ENCODE measurements around the gene PPP1R3C. TPM values are rescaled to one million over a fixed set of nuclear protein-coding genes. Genes with fewer than 3 reads are reported as not detected.

The PPP1R3C gene
- total RNA-seq, 1 donor from 2014 or later = 0.21 TPM

- Mint-ChIP-seq H3K27me3 (peaks cover 21% of the 10 kb centered on the region), H3K36me3 (ENCODE audit: low read depth) (no peaks in the 10 kb centered on the region), H3K9me3 (no peaks in the 10 kb centered on the region), H3K27ac (no peak overlapping the region), H3K4me3 (no peak overlapping the region), H3K4me1 (no peaks in the 10 kb centered on the region)
- no peak for DNase-seq
- intact Hi-C loops (cut with micrococcal nuclease) = no loop called here
Observed at GRCh38 chr10:91621483-91622113, 11.3 kb downstream of the PPP1R3C start.

DNA sequence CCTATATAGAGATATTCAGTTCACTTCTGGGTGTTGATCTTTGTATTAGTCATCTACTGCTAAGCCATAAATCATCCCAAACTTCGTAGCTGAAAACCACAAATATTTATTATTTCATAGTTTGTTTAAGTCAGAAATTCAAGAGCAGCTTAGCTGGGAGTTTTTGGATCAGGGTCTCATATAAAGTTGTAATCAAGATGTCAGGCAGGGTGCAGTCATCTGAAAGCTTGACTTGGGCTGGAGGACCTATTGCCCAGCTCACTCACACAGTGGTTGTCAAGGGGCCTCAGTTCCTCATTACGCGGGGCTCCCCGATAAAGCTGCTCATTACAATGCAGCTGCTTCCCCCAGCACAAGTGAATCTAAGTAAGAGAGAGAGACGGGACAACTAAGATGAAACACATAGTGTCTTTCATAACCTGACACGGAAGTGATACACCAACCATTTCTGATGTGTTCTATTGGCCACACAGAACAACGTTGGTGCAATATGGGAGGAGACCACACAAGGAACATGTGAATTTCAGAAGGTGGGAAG, 15.7 kb downstream of the PPP1R3C start:
- no peak overlapping the region for H3K27ac Mint-ChIP-seq
- no peak overlapping the region for H3K4me3 Mint-ChIP-seq
- no peaks in the 10 kb centered on the region for H3K9me3 Mint-ChIP-seq
- intact Hi-C loops (cut with micrococcal nuclease) = no loop called here
- no peaks in the 10 kb centered on the region for H3K4me1 Mint-ChIP-seq
- peaks cover 24% of the 10 kb centered on the region for H3K27me3 Mint-ChIP-seq
- no peak for DNase-seq
- no peaks in the 10 kb centered on the region for H3K36me3 Mint-ChIP-seq (ENCODE audit: low read depth)

GRCh38 chr10:91616137-91616536, 16.7 kb downstream of the PPP1R3C start:
- DNase-seq = no peak
- Mint-ChIP-seq H3K4me3 (no peak overlapping the region), H3K27ac (no peak overlapping the region), H3K27me3 (peaks cover 23% of the 10 kb centered on the region), H3K9me3 (no peaks in the 10 kb centered on the region), H3K4me1 (no peaks in the 10 kb centered on the region), H3K36me3 (ENCODE audit: low read depth) (no peaks in the 10 kb centered on the region)
- intact Hi-C loops (cut with micrococcal nuclease) = no loop called here

DNA sequence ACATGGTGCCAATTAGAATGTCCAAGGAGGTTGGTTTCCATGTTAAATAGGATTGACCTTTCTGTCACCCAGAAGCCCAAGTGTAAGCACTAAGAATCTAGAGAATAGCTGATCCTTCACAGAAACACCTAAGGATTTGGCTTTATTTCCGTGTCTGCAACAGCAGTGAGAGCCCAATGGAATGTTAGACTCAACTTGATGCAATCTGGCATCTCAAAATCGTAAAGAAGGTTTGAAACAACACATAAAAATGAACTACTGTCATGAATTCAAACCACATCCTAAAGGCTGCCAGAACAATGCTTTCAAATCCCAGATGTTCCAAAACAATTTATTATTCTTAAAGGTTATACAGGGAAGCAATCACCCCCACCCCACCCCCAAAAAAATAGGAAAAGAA, 18.6 kb downstream of the PPP1R3C start:
- intact Hi-C loops (cut with micrococcal nuclease) = no loop called here
- no peaks in the 10 kb centered on the region for H3K4me1 Mint-ChIP-seq
- peaks cover 16% of the 10 kb centered on the region for H3K27me3 Mint-ChIP-seq
- H3K36me3 Mint-ChIP-seq (ENCODE audit: low read depth) = no peaks in the 10 kb centered on the region
- H3K9me3 Mint-ChIP-seq = no peaks in the 10 kb centered on the region
- H3K27ac Mint-ChIP-seq = no peak overlapping the region
- no peak for DNase-seq
- H3K4me3 Mint-ChIP-seq = no peak overlapping the region

GRCh38 chr10:91613411-91614187, 19.3 kb downstream of the PPP1R3C start:
- H3K9me3 Mint-ChIP-seq = no peaks in the 10 kb centered on the region
- no peak overlapping the region for H3K27ac Mint-ChIP-seq
- no peaks in the 10 kb centered on the region for H3K4me1 Mint-ChIP-seq
- H3K36me3 Mint-ChIP-seq (ENCODE audit: low read depth) = no peaks in the 10 kb centered on the region
- H3K27me3 Mint-ChIP-seq = peaks cover 13% of the 10 kb centered on the region
- intact Hi-C loops (cut with micrococcal nuclease) = no loop called here
- DNase-seq = no peak
- H3K4me3 Mint-ChIP-seq = no peak overlapping the region

DNA sequence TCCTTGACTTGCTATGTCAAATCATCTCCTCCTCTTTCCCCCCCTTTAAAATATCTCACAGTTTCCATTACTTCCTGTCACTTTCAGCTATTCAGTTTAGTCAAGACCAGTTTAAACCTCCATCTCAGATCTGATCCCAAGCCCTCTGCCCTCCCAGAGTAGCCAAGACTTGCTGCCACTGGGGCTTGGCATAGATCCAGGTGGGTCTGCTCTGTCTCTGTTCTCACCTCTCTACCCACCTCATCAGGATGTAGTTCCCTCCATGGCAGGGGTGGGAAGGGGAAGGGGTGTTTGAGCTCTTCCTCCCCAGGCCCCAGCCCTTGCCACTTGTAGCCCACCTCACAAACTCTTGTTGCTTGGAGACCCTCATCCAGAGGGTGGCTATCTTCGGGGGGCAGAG, 22.0 kb downstream of the PPP1R3C start:
- Mint-ChIP-seq H3K36me3 (ENCODE audit: low read depth) (no peaks in the 10 kb centered on the region), H3K27me3 (peaks cover 3% of the 10 kb centered on the region), H3K4me3 (no peak overlapping the region), H3K9me3 (no peaks in the 10 kb centered on the region), H3K27ac (no peak overlapping the region), H3K4me1 (no peaks in the 10 kb centered on the region)
- DNase-seq = no peak
- intact Hi-C loops (cut with micrococcal nuclease) = no loop called here

DNA sequence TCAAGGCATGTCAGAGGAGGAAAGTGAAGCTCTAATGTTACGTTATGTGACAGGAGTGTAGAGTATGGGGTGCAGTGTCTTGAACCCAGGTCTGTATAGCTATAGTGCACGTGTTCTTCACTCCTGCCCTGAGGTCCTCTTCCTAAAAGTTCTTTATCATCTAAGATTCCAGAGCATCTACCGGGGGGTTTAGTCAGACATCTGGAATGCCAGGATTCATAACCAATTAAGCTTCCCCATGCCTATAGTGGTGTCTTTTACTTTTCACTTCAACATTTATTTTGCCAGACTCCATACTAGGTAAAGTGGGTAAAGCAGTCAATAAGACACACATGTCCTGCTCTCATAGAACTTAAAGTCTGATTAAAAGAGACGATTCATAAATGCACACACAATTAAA, 22.4 kb downstream of the PPP1R3C start:
- Mint-ChIP-seq H3K27me3 (no peaks in the 10 kb centered on the region), H3K27ac (no peak overlapping the region), H3K36me3 (ENCODE audit: low read depth) (no peaks in the 10 kb centered on the region), H3K9me3 (no peaks in the 10 kb centered on the region), H3K4me3 (no peak overlapping the region), H3K4me1 (no peaks in the 10 kb centered on the region)
- no peak for DNase-seq
- intact Hi-C loops (cut with micrococcal nuclease) = no loop called here

- Mint-ChIP-seq H3K4me3 (no peak overlapping the region), H3K27ac (no peak overlapping the region), H3K4me1 (no peaks in the 10 kb centered on the region), H3K36me3 (ENCODE audit: low read depth) (no peaks in the 10 kb centered on the region), H3K27me3 (no peaks in the 10 kb centered on the region), H3K9me3 (peaks cover 6% of the 10 kb centered on the region)
- intact Hi-C loops (cut with micrococcal nuclease) = no loop called here
- no peak for DNase-seq
Observed at GRCh38 chr10:91607646-91608403, 25.0 kb downstream of the PPP1R3C start.

DNA sequence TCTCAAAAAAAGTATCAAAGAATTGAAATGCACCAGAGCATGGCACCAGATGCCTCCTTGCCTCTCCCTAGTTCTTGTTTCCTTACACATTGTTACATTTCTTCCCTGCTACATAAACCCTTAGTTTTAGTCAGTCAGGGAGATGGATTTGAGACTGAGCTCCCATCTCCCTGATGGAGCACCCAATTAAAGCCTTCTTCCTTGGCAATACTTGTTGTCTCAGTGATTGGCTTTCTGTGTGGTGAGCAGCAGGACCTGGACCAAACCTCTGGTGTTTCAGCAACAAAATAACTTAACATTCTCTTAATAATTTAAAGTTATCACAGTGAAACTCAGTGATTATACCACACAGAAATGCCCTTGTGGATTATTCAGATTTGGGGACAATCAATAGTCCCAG, 26.9 kb downstream of the PPP1R3C start:
- Mint-ChIP-seq H3K9me3 (peaks cover 6% of the 10 kb centered on the region), H3K4me3 (no peak overlapping the region), H3K36me3 (ENCODE audit: low read depth) (no peaks in the 10 kb centered on the region), H3K4me1 (no peaks in the 10 kb centered on the region), H3K27ac (no peak overlapping the region), H3K27me3 (no peaks in the 10 kb centered on the region)
- no peak for DNase-seq
- intact Hi-C loops (cut with micrococcal nuclease) = no loop called here

DNA sequence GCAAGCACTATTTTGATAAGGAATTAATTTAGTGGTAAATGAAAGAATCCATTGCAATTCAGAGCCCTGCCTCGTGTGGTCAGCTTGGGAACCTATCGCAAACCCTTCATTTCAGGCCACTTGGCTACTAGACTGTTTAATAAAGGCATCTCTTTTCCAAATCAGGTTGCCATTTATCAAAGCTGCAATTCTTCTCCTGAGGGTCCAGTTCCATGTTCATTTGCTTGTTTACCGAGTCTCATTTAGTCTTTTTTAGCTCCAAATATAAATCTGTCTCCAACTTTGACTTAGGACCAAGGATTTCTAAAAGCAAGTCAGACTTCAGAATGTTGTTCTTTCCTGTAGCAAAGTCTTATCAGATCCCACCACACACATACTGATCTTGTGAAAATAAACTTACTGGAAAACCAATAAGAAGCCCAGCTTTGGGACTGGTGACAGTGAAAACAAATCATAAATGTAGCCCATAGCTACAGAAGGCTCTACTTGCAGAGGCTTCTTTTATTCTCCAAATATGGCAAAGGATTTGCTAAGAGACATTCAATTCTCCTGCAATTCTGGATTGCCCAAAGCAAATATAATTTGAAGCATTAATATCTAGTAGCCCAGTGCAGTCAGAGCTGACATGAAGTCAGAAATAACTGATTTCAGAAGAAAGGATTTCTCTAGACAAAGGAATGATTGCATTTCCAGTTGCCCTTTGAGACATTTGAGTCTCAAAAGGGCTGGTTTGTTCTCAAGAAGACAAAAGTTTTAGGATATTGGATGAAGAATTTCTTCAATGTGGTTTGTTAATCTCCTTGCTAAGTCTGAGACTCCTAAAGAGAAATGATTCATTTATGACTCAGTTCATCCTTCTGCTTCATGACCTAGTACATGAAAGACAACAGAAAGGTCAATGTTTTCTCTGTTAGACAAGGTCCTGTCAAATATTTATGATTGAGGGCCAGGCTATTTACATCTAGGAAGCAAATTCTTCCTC, 28.0 kb downstream of the PPP1R3C start:
- intact Hi-C loops (cut with micrococcal nuclease) = no loop called here
- H3K36me3 Mint-ChIP-seq (ENCODE audit: low read depth) = no peaks in the 10 kb centered on the region
- peaks cover 2% of the 10 kb centered on the region for H3K27me3 Mint-ChIP-seq
- peaks cover 9% of the 10 kb centered on the region for H3K9me3 Mint-ChIP-seq
- no peak overlapping the region for H3K27ac Mint-ChIP-seq
- H3K4me3 Mint-ChIP-seq = no peak overlapping the region
- no peaks in the 10 kb centered on the region for H3K4me1 Mint-ChIP-seq
- no peak for DNase-seq

DNA sequence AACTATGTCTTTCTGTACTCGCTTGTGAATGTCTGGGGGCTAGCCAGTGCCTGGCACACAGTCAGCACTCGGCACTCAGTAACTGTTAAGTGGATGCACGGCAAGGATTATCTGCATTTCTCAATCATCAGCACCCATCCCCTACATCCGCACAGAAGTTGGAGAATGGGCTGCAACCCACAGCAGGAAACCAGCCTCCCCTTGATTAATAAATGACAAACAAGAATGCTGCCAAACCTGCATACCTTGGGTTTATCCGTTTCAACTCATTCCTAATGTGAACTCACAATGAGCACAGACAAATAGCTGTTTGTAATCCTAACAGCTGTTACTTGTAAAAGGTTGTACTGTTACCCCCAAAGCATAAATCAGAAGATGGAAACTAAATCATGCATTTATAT, 28.9 kb downstream of the PPP1R3C start:
- H3K36me3 Mint-ChIP-seq (ENCODE audit: low read depth) = no peaks in the 10 kb centered on the region
- H3K27ac Mint-ChIP-seq = no peak overlapping the region
- intact Hi-C loops (cut with micrococcal nuclease) = no loop called here
- H3K4me1 Mint-ChIP-seq = no peaks in the 10 kb centered on the region
- no peak for DNase-seq
- H3K4me3 Mint-ChIP-seq = no peak overlapping the region
- peaks cover 2% of the 10 kb centered on the region for H3K27me3 Mint-ChIP-seq
- peaks cover 9% of the 10 kb centered on the region for H3K9me3 Mint-ChIP-seq

DNA sequence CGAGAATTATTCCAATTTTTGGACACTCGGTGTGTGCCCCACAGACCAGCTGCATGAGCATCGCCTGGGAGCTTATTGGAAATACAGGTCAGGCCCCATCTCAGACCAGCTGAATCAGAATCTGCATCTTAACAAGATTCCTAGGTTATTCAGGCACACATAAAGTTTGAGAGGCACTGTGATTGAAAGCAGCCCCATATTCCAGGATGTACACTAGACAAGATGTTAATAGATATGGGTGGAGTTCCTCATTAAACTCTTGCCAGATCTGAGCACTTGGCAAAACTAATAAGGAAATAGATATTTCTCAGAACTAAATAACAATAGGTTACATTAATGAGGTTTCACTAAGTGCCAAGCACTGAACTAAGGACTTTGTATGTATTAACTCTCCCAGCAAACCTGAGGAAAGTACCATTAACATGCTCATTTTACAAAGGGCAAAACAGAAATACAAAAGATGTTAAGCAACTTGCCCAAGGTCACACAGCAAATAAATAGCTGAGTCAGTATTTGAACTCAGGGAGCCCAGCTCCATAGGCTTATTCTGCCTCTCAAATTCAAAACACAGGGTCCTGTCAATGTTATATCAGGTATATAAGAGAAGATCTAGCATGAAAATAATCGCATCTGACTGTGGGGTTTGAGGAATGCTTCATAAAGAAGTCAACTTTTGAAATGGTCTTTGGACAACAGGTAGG, 29.9 kb downstream of the PPP1R3C start:
- intact Hi-C loops (cut with micrococcal nuclease) = no loop called here
- H3K27ac Mint-ChIP-seq = no peak overlapping the region

GRCh38 chr10:91602449-91602848, 30.4 kb downstream of the PPP1R3C start:
- H3K9me3 Mint-ChIP-seq = peaks cover 9% of the 10 kb centered on the region
- no peaks in the 10 kb centered on the region for H3K36me3 Mint-ChIP-seq (ENCODE audit: low read depth)
- no peak for DNase-seq
- no peaks in the 10 kb centered on the region for H3K4me1 Mint-ChIP-seq
- no peak overlapping the region for H3K27ac Mint-ChIP-seq
- no peak overlapping the region for H3K4me3 Mint-ChIP-seq
- intact Hi-C loops (cut with micrococcal nuclease) = no loop called here
- peaks cover 2% of the 10 kb centered on the region for H3K27me3 Mint-ChIP-seq

More for the DNA sequence above, 29.9 kb downstream of the PPP1R3C start:
- no peaks in the 10 kb centered on the region for H3K36me3 Mint-ChIP-seq (ENCODE audit: low read depth)
- peaks cover 2% of the 10 kb centered on the region for H3K27me3 Mint-ChIP-seq
- no peak for DNase-seq
- H3K4me3 Mint-ChIP-seq = no peak overlapping the region
- H3K9me3 Mint-ChIP-seq = peaks cover 9% of the 10 kb centered on the region
- H3K4me1 Mint-ChIP-seq = no peaks in the 10 kb centered on the region

Measured in activated CD4-positive, alpha-beta T cell treated with anti-CD3 and anti-CD28 coated beads, Interleukin-2, amount 10 ng/mL, durations not matched to agents 24 days and 14 days (primary cell).